GM19099 (cell line): ENCODE measurements around the gene ZNF570.

ENCODE experiments used
- POLR2A ChIP-seq: IDR thresholded peaks from 3 replicates; pipeline ENCODE4 v1.6.1; 2011; ENCODE audit warnings: low read depth; ENCODE audit not compliant: insufficient read length; ENCODE audit errors: extremely low read depth

Gene ZNF570

DNA sequence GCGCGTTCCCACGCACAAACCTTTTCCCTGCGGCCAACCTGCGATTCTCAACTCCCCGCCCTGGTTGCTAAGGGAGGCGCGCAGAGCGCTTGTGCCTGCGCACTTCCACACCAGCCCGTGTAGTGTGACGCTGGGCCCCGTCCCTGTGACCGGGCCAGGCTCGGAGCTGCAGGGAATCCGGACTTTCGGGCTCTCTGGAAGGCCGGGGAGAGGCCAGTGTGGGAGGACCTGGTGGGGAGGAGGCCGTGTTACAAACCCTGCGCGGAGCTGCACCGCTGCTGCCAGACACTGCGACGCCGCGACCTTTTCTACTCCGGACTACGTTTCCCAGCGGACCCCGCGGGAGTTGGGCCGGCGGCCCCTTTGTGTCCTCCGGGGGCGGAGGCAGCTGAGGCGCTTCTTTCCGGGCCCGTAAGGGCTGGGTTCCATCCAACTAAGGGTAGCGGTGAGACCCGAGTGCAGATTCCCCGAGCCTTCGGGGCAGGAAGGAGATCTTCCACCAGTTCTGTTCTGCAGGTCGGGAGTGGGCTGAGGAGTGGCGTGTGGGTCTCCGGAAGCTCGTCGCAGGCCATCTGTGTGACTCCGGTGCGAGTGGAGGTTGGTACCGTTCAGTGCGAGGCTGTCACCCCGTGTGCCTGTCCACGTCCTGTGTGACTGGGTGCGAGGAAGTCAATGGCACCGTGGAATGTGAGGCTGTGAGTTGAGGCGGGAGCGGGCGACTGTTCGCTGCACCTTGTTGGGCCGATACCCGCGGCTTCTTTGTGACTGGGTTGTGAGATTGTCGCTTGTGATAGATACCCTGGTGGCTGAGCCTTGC, at the start of gene ZNF570:
Gene ZNF570 (plus strand): TSS at position 396 of the 817 bp plus-strand sequence. CDS start 999 bp downstream, outside the sequence.
- TF ChIP-seq POLR2A, result peak; percentile 73

DNA sequence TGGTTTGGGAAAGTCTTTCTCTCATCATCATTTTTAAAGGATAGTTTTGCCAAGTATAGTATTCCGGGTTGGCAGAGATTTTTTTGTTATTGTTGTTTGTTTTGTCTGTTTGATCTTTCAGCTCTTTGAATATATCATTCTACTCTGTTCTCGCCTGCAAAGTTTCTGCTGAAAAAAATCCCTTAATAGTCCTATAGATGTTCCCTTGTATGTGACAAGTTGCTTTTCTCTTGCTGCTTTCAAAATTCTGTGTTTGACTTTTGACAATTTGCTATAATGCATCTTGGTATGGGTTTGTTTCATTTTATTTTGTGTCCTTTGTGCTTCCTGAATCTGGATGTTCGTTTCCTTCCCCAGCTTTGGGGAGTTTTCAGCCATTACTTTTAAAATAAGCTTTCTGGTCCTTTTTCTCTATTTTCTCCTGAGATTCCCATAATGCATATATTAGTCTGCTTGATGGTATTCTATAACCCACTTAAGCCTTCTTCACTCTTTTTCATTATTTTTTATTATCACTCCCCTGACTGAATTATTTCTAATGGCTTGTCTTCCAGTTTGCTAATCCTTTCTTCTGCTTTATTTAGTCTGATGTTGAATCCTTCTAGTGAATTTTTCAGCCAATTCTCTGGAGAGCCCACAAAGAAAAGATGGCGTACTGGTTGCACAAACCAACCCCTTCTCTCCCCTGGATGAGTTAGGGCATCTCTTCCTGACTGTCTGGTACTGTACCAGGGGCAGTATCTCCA, 16.5 kb upstream of the ZNF570 start:
- no peak for TF ChIP-seq POLR2A

DNA sequence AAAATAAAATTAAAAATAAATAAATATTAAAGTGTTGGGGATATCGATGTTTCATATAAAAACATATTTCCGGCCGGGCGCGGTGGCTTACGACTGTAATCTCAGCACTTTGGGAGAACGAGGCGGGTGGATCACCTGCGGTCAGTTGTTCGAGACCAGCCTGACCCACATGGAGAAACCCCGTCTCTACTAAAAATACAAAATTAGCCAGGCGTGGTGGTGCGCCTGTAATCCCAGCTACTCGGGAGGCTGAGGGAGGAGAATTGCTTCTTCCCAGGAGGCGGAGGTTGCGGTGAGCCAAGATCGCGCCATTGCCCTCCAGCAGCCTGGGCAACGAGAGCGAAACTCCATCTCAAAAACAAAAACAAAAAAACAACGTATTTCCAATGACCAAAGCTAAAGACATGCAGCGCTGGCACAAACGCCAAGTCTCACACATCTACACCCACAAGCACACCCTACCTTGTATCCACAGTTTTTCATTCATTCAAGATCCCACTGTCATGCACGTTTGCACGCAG, 2.8 kb upstream of the ZNF570 start:
- no peak for TF ChIP-seq POLR2A

DNA sequence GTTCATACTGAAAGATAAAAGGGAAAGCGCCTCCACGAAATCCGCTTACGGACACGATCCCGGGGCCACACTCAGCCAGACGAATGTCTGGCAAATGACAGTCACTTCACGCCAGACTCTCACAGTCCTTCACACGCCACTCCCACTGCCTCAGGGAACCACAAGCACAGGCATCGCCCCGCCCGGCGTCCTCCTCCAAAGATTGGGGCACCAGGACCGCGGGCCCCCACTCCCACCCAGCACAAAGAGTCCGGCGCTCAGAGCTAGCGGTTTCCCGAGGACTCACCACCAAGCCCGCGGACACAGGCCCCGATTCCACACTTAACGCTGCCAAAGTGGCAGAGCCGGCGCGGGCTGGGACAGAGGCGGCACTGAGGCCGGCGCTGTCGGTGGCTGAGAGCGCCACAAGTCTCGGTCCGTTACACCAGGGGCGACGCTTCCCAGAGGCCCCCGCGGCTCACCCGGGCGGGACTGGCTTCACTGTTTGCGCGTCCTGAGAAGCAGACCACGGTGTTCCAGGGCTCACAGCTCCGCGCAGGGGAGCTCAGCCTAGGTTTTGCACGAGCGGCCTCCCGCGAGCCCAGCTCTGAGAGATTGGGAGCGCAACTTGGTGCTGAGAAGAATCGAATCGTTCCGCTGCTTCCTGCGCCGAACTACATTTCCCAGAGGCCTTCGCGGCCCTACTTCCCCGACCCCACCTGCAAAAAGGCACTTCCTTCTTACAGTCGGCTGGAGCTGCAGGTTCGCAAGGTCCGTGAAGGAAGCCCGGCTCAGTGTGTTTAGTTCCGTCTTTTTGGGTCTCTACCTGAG, 2.2 kb upstream of the ZNF570 start, which contains the start of gene ZNF569:
Gene ZNF569 (minus strand): TSS at position 647 of the 810 bp plus-strand sequence. CDS start 22,523 bp downstream, outside the sequence.
- TF ChIP-seq POLR2A, result peak; percentile 76

DNA sequence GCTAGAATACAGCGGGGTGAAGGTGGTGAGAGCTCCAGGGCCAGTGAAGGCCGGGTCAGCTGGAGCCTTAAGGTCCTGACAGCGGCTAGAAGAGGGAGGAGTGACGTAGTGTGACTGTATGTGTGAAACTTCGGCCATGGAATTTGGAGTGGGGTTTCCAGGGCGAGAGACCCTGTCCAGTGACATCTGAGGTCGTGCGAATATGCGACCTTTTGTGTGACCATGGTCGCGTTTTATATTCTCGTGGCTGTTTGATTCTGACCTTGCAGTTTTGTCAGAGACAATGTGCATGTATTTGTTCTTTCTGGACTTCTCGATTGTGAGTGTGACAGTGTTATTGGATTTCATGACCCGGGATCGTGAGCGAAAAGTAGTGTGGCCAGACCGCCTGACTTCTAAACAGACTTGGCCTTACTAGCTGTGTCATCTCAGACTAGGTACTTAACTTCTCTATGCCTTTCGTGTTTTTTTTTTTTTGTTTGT, 1.5 kb upstream of the ZNF570 start:
- TF ChIP-seq POLR2A, result no peak

DNA sequence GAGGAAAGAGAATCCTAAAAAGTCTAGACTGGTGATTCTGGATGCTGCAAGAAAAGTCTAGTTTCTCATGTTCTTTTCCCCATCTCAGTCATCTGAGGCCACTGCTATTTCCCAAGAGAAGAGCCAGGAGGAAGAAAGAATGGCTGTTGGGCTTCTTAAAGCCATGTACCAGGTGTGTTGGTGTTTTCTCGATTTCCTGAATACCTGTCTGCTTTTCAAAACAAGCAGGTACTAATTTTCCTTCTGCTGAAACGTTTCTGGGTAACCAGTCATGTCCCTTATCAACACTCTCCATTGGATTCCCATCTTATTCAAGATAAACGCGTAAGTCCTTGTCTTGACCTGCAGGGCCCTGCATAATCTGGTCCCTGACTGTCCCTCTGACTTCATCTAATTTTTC, 1.1 kb downstream of the ZNF570 start:
- TF ChIP-seq POLR2A, result no peak

DNA sequence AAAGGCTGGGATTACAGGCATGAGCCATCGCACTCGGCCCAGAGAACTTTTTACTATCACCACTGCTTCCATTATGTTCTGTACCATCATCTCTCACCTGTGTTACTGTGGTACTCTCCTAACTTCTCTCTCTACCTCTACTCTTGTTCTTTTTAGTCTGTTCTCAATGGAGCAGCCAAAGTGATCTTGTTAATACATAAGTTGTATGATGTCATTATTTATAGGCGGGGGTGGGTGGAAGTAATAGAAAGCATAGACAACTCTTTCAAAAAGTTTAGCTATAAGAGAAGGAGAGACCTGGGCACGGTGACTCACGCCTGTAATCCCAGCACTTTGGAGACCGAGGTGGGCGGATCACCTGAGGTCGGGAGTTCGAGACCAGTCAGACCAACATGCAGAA, 3.0 kb downstream of the ZNF570 start:
- TF ChIP-seq POLR2A, result no peak

DNA sequence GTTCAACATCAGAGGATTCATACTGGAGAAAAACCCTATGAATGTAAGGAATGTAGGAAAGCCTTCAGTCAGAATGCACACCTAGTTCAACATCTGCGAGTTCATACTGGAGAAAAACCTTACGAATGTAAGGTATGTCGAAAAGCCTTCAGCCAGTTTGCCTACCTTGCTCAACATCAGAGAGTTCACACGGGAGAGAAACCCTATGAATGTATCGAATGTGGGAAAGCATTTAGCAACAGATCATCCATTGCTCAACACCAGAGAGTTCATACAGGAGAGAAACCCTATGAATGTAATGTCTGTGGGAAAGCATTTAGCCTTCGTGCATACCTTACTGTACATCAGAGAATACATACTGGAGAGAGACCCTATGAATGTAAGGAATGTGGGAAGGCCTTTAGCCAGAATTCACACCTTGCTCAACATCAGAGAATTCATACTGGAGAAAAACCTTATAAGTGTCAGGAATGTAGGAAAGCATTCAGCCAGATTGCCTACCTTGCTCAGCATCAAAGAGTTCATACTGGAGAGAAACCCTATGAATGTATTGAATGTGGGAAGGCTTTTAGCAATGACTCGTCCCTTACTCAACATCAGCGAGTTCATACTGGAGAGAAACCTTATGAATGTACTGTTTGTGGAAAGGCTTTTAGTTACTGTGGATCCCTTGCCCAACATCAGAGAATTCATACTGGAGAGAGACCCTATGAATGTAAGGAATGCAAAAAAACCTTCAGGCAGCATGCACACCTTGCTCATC, 15.4 kb downstream of the ZNF570 start:
- no peak for TF ChIP-seq POLR2A

DNA sequence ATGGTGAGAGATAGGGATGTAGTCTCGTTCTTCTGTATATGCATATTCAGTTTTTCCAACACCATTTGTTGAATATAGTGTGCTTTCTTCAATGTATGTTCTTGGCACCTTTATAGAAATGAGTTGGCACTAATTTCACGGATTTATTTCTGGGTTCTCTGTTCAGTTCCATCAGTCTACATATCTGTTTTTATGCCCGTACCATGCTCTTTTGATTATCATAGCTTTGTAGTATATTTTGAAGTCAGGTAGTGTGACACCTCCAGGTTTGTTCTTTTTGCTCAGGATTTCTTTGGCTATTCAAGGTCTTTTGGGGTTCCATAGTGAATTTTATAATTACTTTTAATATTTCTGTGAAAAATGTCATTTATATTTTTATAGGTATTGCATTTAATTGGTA, 23.1 kb downstream of the ZNF570 start:
- no peak for TF ChIP-seq POLR2A

DNA sequence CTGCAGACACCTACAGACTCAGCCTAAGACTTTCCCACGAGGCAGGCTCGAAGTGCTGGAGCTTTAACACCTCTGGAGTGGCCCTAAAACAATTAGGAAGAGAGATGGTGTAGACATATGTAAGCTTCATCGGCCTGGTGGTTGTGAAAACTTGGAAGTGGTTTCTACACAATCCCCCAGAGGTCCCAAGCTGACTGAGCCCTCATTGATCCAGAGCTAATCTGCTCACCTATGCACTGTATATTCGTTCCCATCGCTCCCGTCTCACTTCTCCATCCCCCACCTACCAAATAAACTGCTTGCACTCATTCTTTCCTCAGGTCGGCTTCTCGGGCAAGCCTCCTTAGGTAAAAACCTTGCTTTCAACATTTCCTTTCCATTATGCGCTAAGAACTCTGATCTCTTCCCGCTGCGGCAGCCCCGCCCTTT, 36.8 kb downstream of the ZNF570 start:
- no peak for TF ChIP-seq POLR2A

DNA sequence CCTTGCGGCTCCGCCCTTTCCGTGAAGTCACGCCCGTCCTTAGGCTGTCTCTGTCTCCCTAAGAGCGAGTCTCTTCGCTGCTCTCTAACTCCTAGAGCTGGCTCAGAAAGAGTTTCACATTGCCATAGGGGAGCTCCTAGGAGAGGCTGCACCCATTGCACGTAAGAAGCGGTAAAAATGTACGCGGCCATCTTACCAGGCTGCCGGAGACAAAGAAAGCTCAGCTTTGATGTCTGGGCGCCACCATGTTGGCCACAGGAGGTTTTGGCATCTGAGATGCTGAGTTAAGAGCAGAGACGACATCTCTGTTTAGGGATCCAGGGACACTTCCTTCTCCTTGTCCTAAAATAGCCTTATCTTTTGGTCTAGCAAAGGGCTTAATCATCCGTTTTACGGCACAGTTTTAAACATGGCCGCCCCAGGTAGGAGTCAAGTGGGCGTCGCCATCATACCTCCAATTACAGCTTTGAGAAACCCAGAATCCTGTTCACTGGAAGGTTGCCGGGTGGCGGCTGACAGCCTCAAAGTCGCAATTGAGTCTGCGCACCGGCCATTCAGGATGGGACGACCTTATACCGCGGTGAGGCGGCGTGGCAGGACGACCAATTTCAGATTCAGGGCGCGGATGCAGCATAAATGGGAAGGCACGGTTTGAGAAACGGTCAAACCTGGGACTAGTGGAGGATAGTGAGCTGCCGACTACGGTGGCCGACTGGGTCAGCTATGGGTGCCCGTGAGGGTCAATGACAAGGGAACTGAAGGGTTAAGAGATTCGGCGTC, 37.4 kb downstream of the ZNF570 start, which contains the start of gene ZNF793:
Gene ZNF793 (plus strand): TSS at position 553 of the 780 bp plus-strand sequence. CDS start 16,501 bp downstream, outside the sequence.
- peak; percentile 30 for TF ChIP-seq POLR2A

DNA sequence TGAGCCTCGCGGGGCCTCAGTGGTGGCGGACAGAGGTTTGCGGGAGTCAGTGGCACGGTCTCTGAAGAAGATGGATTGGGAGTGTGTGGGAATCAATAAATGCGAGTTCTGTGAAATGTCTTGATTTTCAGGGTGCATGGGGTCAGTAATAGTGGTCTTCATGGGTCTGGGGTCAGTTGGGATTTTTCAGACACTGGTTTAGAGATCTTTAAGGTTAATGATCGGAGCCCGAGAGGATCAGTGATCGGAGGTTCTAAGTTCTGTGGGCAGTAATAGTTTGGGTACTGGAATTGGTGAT, 38.0 kb downstream of the ZNF570 start:
- no peak for TF ChIP-seq POLR2A

DNA sequence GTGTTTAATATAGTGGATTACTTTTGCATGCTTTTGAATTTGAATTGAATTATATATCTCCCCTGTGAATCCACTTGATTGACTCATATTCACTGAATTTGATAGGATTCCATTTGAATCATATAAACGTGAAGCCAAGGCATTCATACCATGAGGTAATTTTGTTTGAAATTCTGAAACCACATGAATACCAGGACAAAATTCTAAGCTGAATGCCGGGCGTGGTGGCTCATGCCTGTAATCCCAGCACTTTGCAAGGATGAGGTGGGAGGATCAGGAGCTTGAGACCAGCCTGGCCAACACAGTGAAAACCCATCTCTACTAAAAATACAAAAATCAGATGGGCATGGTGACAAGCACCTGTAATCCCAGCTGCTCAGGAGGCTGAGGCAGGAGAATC, 42.0 kb downstream of the ZNF570 start:
- TF ChIP-seq POLR2A, result no peak
